ENCODE results near the gene COL18A1. TPM values are rescaled to one million over a fixed set of nuclear protein-coding genes. Genes with fewer than 3 reads are reported as not detected.
"Not testable (repeated sequence)": the region's sequence is repeated elsewhere in the genome, so short reads cannot be mapped to it uniquely, and the experiment has no call there.

The COL18A1 gene
- total RNA-seq, 1 experiment from 2014 or later = 19.5 TPM

- Histone ChIP-seq H3K36me3 (no peaks in the 10 kb centered on the region; the same call in 1 of the 2 replicates), H3K4me3 (no peak overlapping the region), H3K9me3 (replicated peaks) (no peaks in the 10 kb centered on the region), H3K27me3 (no peaks in the 10 kb centered on the region), H3K4me1 (0 out of 2 replicates have a peak, but pooled peaks cover 3% of the 10 kb centered on the region), H3K27ac (no peak overlapping the region)
- DNase-seq = no peak
These were observed 87.8 kb downstream of the COL18A1 start for GRCh38 chr21:45492765-45493164.

GRCh38 chr21:45493401-45494001 lies 88.5 kb downstream of the COL18A1 start:
- Histone ChIP-seq H3K9me3 (replicated peaks) (no peaks in the 10 kb centered on the region), H3K4me3 (no peak overlapping the region), H3K27ac (no peak overlapping the region), H3K27me3 (no peaks in the 10 kb centered on the region), H3K36me3 (no peaks in the 10 kb centered on the region; the same call in 1 of the 2 replicates), H3K4me1 (no peaks in the 10 kb centered on the region)
- no peak for DNase-seq

- Histone ChIP-seq H3K9me3 (replicated peaks) (no peaks in the 10 kb centered on the region), H3K4me3 (no peak overlapping the region), H3K27me3 (no peaks in the 10 kb centered on the region), H3K4me1 (no peaks in the 10 kb centered on the region), H3K27ac (no peak overlapping the region), H3K36me3 (no peaks in the 10 kb centered on the region; the same call in 1 of the 2 replicates)
- DNase-seq = no peak
These were observed 89.3 kb downstream of the COL18A1 start for GRCh38 chr21:45494135-45494850.

- Histone ChIP-seq H3K27ac (no peak overlapping the region), H3K4me3 (no peak overlapping the region), H3K36me3 (no peaks in the 10 kb centered on the region; the same call in 1 of the 2 replicates), H3K27me3 (no peaks in the 10 kb centered on the region), H3K9me3 (replicated peaks) (no peaks in the 10 kb centered on the region), H3K4me1 (no peaks in the 10 kb centered on the region)
- DNase-seq = no peak
These were observed 90.1 kb downstream of the COL18A1 start for GRCh38 chr21:45494851-45495680.

GRCh38 chr21:45496151-45496967 lies 91.4 kb downstream of the COL18A1 start:
- no peaks in the 10 kb centered on the region for H3K4me1 ChIP-seq
- no peaks in the 10 kb centered on the region; the same call in 1 of the 2 replicates for H3K36me3 ChIP-seq
- no peak overlapping the region for H3K27ac ChIP-seq
- no peak for DNase-seq
- H3K4me3 ChIP-seq = no peak overlapping the region
- no peaks in the 10 kb centered on the region for H3K9me3 ChIP-seq (replicated peaks)
- no peaks in the 10 kb centered on the region for H3K27me3 ChIP-seq

GRCh38 chr21:45496968-45497845 lies 92.2 kb downstream of the COL18A1 start:
- H3K27me3 ChIP-seq = no peaks in the 10 kb centered on the region
- H3K4me1 ChIP-seq = no peaks in the 10 kb centered on the region
- no peak for DNase-seq
- no peaks in the 10 kb centered on the region; the same call in 1 of the 2 replicates for H3K36me3 ChIP-seq
- H3K9me3 ChIP-seq (replicated peaks) = no peaks in the 10 kb centered on the region
- H3K27ac ChIP-seq = no peak overlapping the region
- H3K4me3 ChIP-seq = no peak overlapping the region

- no peaks in the 10 kb centered on the region; the same call in 1 of the 2 replicates for H3K36me3 ChIP-seq
- no peak for DNase-seq
- no peaks in the 10 kb centered on the region for H3K27me3 ChIP-seq
- no peak overlapping the region for H3K4me3 ChIP-seq
- no peaks in the 10 kb centered on the region for H3K4me1 ChIP-seq
- H3K27ac ChIP-seq = no peak overlapping the region
- no peaks in the 10 kb centered on the region for H3K9me3 ChIP-seq (replicated peaks)
These were observed 93.1 kb downstream of the COL18A1 start for GRCh38 chr21:45497846-45498645.

- no peaks in the 10 kb centered on the region for H3K9me3 ChIP-seq (replicated peaks)
- DNase-seq = no peak
- no peaks in the 10 kb centered on the region; the same call in 1 of the 2 replicates for H3K36me3 ChIP-seq
- H3K27me3 ChIP-seq = no peaks in the 10 kb centered on the region
- H3K27ac ChIP-seq = no peak overlapping the region
- H3K4me1 ChIP-seq = no peaks in the 10 kb centered on the region
- H3K4me3 ChIP-seq = no peak overlapping the region
These were observed 93.7 kb downstream of the COL18A1 start for GRCh38 chr21:45498646-45499000.

- no peak overlapping the region for H3K27ac ChIP-seq
- H3K4me1 ChIP-seq = no peaks in the 10 kb centered on the region
- no peak for DNase-seq
- no peaks in the 10 kb centered on the region; the same call in 1 of the 2 replicates for H3K36me3 ChIP-seq
- no peaks in the 10 kb centered on the region for H3K27me3 ChIP-seq
- no peaks in the 10 kb centered on the region for H3K9me3 ChIP-seq (replicated peaks)
- no peak overlapping the region for H3K4me3 ChIP-seq
These were observed 94.3 kb downstream of the COL18A1 start for GRCh38 chr21:45499201-45499750.

- no peaks in the 10 kb centered on the region for H3K9me3 ChIP-seq (replicated peaks)
- no peak overlapping the region for H3K4me3 ChIP-seq
- no peaks in the 10 kb centered on the region for H3K4me1 ChIP-seq
- H3K27me3 ChIP-seq = no peaks in the 10 kb centered on the region
- no peak overlapping the region for H3K27ac ChIP-seq
- DNase-seq = no peak
- H3K36me3 ChIP-seq = no peaks in the 10 kb centered on the region; the same call in 1 of the 2 replicates
These were observed 95.1 kb downstream of the COL18A1 start for GRCh38 chr21:45499970-45500577.

GRCh38 chr21:45501081-45502005 lies 96.4 kb downstream of the COL18A1 start:
- not testable (repeated sequence) for H3K4me3 ChIP-seq; DNase-seq; H3K36me3 ChIP-seq; H3K9me3 ChIP-seq (replicated peaks); H3K27ac ChIP-seq; H3K4me1 ChIP-seq; H3K27me3 ChIP-seq

- H3K4me3 ChIP-seq = no peak overlapping the region
- no peak overlapping the region for H3K27ac ChIP-seq
- no peaks in the 10 kb centered on the region; the same call in 1 of the 2 replicates for H3K36me3 ChIP-seq
- no peak for DNase-seq
- H3K4me1 ChIP-seq = no peaks in the 10 kb centered on the region
- H3K9me3 ChIP-seq (replicated peaks) = no peaks in the 10 kb centered on the region
- H3K27me3 ChIP-seq = no peaks in the 10 kb centered on the region
These were observed 97.0 kb downstream of the COL18A1 start for GRCh38 chr21:45502006-45502345.
